Measurements from ENCODE around the gene VPS39.

The VPS39 gene

GRCh38 chr15:42141795-42142667, 66.1 kb downstream of the VPS39 start:
- no peak overlapping the region for H3K4me2 ChIP-seq (ENCODE audit: low read length)
- no peaks in the 10 kb centered on the region for H3K27me3 ChIP-seq (ENCODE audit: control insufficient read depth, low read length)
- H3K9me2 ChIP-seq (replicated peaks; ENCODE audit: control insufficient read depth, low read length), result no peaks in the 10 kb centered on the region
- H3K9me3 ChIP-seq (ENCODE audit: control insufficient read depth, insufficient read depth, low read length), result no peaks in the 10 kb centered on the region
- H4K20me1 ChIP-seq (ENCODE audit: control insufficient read depth, insufficient read depth, low read depth, low read length), result no peaks in the 10 kb centered on the region
- no peaks in the 10 kb centered on the region for H3K4me1 ChIP-seq (ENCODE audit: control insufficient read depth, low read length)
- H3K36me3 ChIP-seq (ENCODE audit: control insufficient read depth, low read length), result no peaks in the 10 kb centered on the region
- H3F3A ChIP-seq (ENCODE audit: control insufficient read depth, insufficient read depth), result no peaks in the 10 kb centered on the region
- TF ChIP-seq CTCF (IDR thresholded peaks at IDR 0.05; ENCODE audit: low read depth, low read length, poor library complexity, severe bottlenecking) (no peak), EZH2phosphoT487 (IDR thresholded peaks at IDR 0.05; ENCODE audit: borderline replicate concordance, low read length) (no peak)
- no peak overlapping the region for H3K27ac ChIP-seq (ENCODE audit: low read depth, low read length)
- no peaks in the 10 kb centered on the region for H3K79me2 ChIP-seq (ENCODE audit: control insufficient read depth, low read length)
- H3K4me3 ChIP-seq (ENCODE audit: low read length), result no peak overlapping the region

GRCh38 chr15:42141246-42141645, 66.9 kb downstream of the VPS39 start:
- Histone ChIP-seq H3K79me2 (ENCODE audit: control insufficient read depth, low read length) (no peaks in the 10 kb centered on the region), H3K36me3 (ENCODE audit: control insufficient read depth, low read length) (no peaks in the 10 kb centered on the region), H3K27ac (ENCODE audit: low read depth, low read length) (no peak overlapping the region), H3K9me3 (ENCODE audit: control insufficient read depth, insufficient read depth, low read length) (no peaks in the 10 kb centered on the region), H3K4me2 (ENCODE audit: low read length) (no peak overlapping the region), H3F3A (ENCODE audit: control insufficient read depth, insufficient read depth) (no peaks in the 10 kb centered on the region), H3K4me3 (ENCODE audit: low read length) (no peak overlapping the region), H4K20me1 (ENCODE audit: control insufficient read depth, insufficient read depth, low read depth, low read length) (no peaks in the 10 kb centered on the region), H3K9me2 (replicated peaks; ENCODE audit: control insufficient read depth, low read length) (no peaks in the 10 kb centered on the region), H3K4me1 (ENCODE audit: control insufficient read depth, low read length) (no peaks in the 10 kb centered on the region), H3K27me3 (ENCODE audit: control insufficient read depth, low read length) (no peaks in the 10 kb centered on the region)
- TF ChIP-seq CTCF (IDR thresholded peaks at IDR 0.05; ENCODE audit: low read depth, low read length, poor library complexity, severe bottlenecking) (no peak), EZH2phosphoT487 (IDR thresholded peaks at IDR 0.05; ENCODE audit: borderline replicate concordance, low read length) (no peak)

- Histone ChIP-seq H3K4me1 (ENCODE audit: control insufficient read depth, low read length) (no peaks in the 10 kb centered on the region), H3K4me3 (ENCODE audit: low read length) (no peak overlapping the region), H4K20me1 (ENCODE audit: control insufficient read depth, insufficient read depth, low read depth, low read length) (no peaks in the 10 kb centered on the region), H3F3A (ENCODE audit: control insufficient read depth, insufficient read depth) (no peaks in the 10 kb centered on the region), H3K27me3 (ENCODE audit: control insufficient read depth, low read length) (no peaks in the 10 kb centered on the region), H3K79me2 (ENCODE audit: control insufficient read depth, low read length) (no peaks in the 10 kb centered on the region), H3K9me2 (replicated peaks; ENCODE audit: control insufficient read depth, low read length) (no peaks in the 10 kb centered on the region), H3K4me2 (ENCODE audit: low read length) (no peak overlapping the region), H3K27ac (ENCODE audit: low read depth, low read length) (no peak overlapping the region), H3K9me3 (ENCODE audit: control insufficient read depth, insufficient read depth, low read length) (no peaks in the 10 kb centered on the region), H3K36me3 (ENCODE audit: control insufficient read depth, low read length) (no peaks in the 10 kb centered on the region)
- TF ChIP-seq EZH2phosphoT487 (IDR thresholded peaks at IDR 0.05; ENCODE audit: borderline replicate concordance, low read length), result no peak
- TF ChIP-seq CTCF (IDR thresholded peaks at IDR 0.05; ENCODE audit: low read depth, low read length, poor library complexity, severe bottlenecking), result no peak
Observed at GRCh38 chr15:42140383-42141070, 67.6 kb downstream of the VPS39 start.
